Mesendoderm (in vitro differentiated cells): ENCODE results near the gene CHST15.
A peak's percentile ranks its signal among the peaks of the same experiment; 100 is the strongest.

Source experiments
- DNase-seq: peaks from one replicate; pipeline ENCODE4 v3.0.0; 2013
- H2AK5ac ChIP-seq: 2 replicates; pipeline ENCODE4 v1.6.1; 2013; ENCODE audit warnings: low read length, inconsistent platforms
- H2BK120ac ChIP-seq: 2 replicates; pipeline ENCODE4 v1.6.1; 2013; ENCODE audit warnings: low read depth, mild to moderate bottlenecking, low read length, moderate library complexity, mixed read lengths
- H2BK15ac ChIP-seq: replicated peaks from 2 replicates; pipeline ENCODE4 v1.6.1; 2013; ENCODE audit warnings: low read depth, mild to moderate bottlenecking, moderate library complexity
- H2BK5ac ChIP-seq: 2 replicates; pipeline ENCODE4 v1.6.1; 2013; ENCODE audit warnings: low read length, inconsistent platforms
- H3K18ac ChIP-seq: 2 replicates; pipeline ENCODE4 v1.6.1; 2013; ENCODE audit warnings: mild to moderate bottlenecking, low read length, mixed read lengths
- H3K23ac ChIP-seq: one replicate; pipeline ENCODE4 v1.6.1; 2013; ENCODE audit warnings: low read length
- H3K27ac ChIP-seq: 2 replicates; pipeline ENCODE4 v1.5.1; 2013; ENCODE audit warnings: low read depth, mild to moderate bottlenecking, inconsistent platforms, low read length, moderate library complexity
- H3K27me3 ChIP-seq: 2 replicates; pipeline ENCODE4 v1.6.1; 2013; ENCODE audit warnings: low read length, control low read depth, mild to moderate bottlenecking, inconsistent platforms; ENCODE audit not compliant: insufficient read depth, poor library complexity
- H3K36me3 ChIP-seq: 2 replicates; pipeline ENCODE4 v1.6.1; 2013; ENCODE audit warnings: low read length, inconsistent platforms; ENCODE audit not compliant: control insufficient read depth, insufficient read depth
- H3K4ac ChIP-seq: one replicate; pipeline ENCODE4 v1.6.1; 2013; ENCODE audit warnings: low read depth, mild to moderate bottlenecking, low read length, moderate library complexity
- H3K4me1 ChIP-seq: 2 replicates; pipeline ENCODE4 v1.6.1; 2013; ENCODE audit warnings: low read depth, low read length, inconsistent platforms; ENCODE audit not compliant: control insufficient read depth
- H3K4me2 ChIP-seq: 2 replicates; pipeline ENCODE4 v1.6.1; 2013; ENCODE audit warnings: low read length
- H3K4me3 ChIP-seq: 2 replicates; pipeline ENCODE4 v1.5.1; 2013; ENCODE audit warnings: mild to moderate bottlenecking, low read length
- H3K56ac ChIP-seq: one replicate; pipeline ENCODE4 v1.6.1; 2013; ENCODE audit warnings: low read length
- H3K79me1 ChIP-seq: 2 replicates; pipeline ENCODE4 v1.6.1; 2013; ENCODE audit warnings: low read length, inconsistent platforms
- H3K79me2 ChIP-seq: 2 replicates; pipeline ENCODE4 v1.6.1; 2013; ENCODE audit warnings: mild to moderate bottlenecking, low read length; ENCODE audit not compliant: control insufficient read depth, insufficient read depth
- H3K9ac ChIP-seq: 2 replicates; pipeline ENCODE4 v1.6.1; 2013; ENCODE audit warnings: low read length, inconsistent platforms
- H4K5ac ChIP-seq: one replicate; pipeline ENCODE4 v1.6.1; 2013; ENCODE audit warnings: low read length
- H4K8ac ChIP-seq: one replicate; pipeline ENCODE4 v1.6.1; 2013; ENCODE audit warnings: low read depth, mild to moderate bottlenecking, control low read depth, low read length, moderate library complexity
- WGBS: extraction: QIAGEN DNeasy Blood & Tissue Kit; methylation state at CpG from one replicate; pipeline ENCODE4 v1.1.7; 2013; ENCODE audit warnings: low lambda C conversion rate, missing lambda C conversion rate; ENCODE audit not compliant: insufficient coverage; ENCODE audit errors: extremely low coverage; 5-methylcytosine and 5-hydroxymethylcytosine counted together

Gene CHST15

DNA sequence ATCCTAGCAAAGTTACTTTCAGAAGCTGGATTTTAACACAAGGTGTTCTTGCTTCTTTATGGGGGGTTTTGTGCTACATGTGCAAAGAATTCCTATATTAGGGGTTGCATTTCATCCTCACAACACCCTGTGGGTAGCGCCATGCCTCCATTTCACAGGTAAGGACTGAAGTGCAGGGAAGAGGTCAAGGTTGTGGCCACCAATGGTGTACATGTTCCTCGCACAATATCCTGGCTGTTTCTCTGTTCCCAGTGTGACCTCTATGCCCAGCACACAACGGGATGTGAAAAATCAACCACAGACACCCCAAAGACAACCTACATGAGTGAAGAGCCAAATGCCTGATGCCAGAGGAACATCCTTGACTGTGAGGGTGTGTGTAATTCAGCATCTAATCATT lies 80.8 kb downstream of the CHST15 start:
- H3K79me2 ChIP-seq: no peaks in the 10 kb centered on the region
- H2BK15ac ChIP-seq: no peak overlapping the region
- H2BK5ac ChIP-seq: no peak overlapping the region
- H3K4ac ChIP-seq: no peak overlapping the region
- H3K9ac ChIP-seq: no peak overlapping the region
- no peak overlapping the region for H3K4me2 ChIP-seq
- H3K23ac ChIP-seq: no peak overlapping the region
- DNase-seq: no peak
- H2AK5ac ChIP-seq: no peak overlapping the region
- no peak overlapping the region for H3K27ac ChIP-seq
- no peak overlapping the region for H3K56ac ChIP-seq
- H3K4me1 ChIP-seq: no peaks in the 10 kb centered on the region
- no peak overlapping the region for H3K4me3 ChIP-seq
- no peak overlapping the region for H3K18ac ChIP-seq
- no CpG with 5 or more reads among the region's 3 CpGs for WGBS
- no peak overlapping the region for H4K8ac ChIP-seq
- H3K79me1 ChIP-seq: no peaks in the 10 kb centered on the region
- H3K27me3 ChIP-seq: no peaks in the 10 kb centered on the region
- peaks cover 3% of the 10 kb centered on the region for H3K36me3 ChIP-seq
- no peak overlapping the region for H2BK120ac ChIP-seq
- no peak overlapping the region for H4K5ac ChIP-seq

DNA sequence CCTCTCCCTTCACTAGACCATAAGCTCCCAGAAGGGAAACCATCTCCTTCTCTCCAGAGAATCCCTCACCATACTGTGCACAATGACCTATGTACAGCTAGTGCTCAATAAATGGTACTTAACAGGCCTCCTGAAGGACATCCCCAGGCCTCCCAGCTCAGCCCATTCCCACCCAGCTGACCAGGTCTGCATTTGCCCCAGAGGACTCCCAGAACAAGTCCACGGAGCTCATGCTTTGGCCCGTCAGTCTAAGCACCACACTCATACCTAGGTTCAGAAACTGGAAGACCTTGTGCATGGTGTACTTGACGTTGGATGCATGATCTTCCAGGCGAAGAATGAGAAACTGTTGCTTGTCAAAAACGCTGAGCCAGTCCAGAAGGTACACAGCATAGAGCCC lies 81.3 kb downstream of the CHST15 start:
- no CpG with 5 or more reads among the region's 5 CpGs for WGBS

DNA sequence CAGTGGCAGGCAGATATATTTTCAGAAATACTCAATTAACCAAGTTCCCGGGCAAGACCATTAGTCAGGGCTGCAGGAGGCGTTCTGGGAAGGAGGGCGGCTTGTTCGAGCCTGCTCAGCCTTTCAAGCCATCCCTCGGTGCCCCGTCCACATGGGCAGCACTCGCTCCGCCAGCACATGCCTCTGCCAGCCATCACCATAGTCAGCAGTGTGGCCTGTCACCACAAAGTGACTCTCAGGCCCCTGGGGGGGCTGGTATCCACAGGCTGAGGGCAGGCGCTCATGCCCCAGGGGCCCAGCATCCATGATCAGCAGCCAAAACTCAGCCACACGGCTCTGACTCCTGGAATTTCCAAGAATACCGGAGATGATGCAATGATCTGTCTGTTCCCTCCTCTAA lies 81.9 kb downstream of the CHST15 start:
- WGBS: no CpG with 5 or more reads among the region's 11 CpGs

More for the DNA sequence above, 81.3 kb downstream of the CHST15 start:
- H3K79me1 ChIP-seq: no peaks in the 10 kb centered on the region
- no peak overlapping the region for H3K4me3 ChIP-seq
- H3K27ac ChIP-seq: no peak overlapping the region
- no peaks in the 10 kb centered on the region for H3K27me3 ChIP-seq
- H3K9ac ChIP-seq: no peak overlapping the region
- no peak overlapping the region for H3K56ac ChIP-seq
- no peaks in the 10 kb centered on the region for H3K79me2 ChIP-seq
- H2AK5ac ChIP-seq: no peak overlapping the region
- no peaks in the 10 kb centered on the region for H3K4me1 ChIP-seq
- no peak overlapping the region for H2BK5ac ChIP-seq
- peaks cover 3% of the 10 kb centered on the region for H3K36me3 ChIP-seq
- no peak overlapping the region for H3K18ac ChIP-seq
- H2BK120ac ChIP-seq: no peak overlapping the region
- no peak overlapping the region for H3K4me2 ChIP-seq
- H4K8ac ChIP-seq: no peak overlapping the region
- no peak overlapping the region for H3K23ac ChIP-seq
- H4K5ac ChIP-seq: no peak overlapping the region
- H3K4ac ChIP-seq: no peak overlapping the region
- no peak overlapping the region for H2BK15ac ChIP-seq
- DNase-seq: no peak

DNA sequence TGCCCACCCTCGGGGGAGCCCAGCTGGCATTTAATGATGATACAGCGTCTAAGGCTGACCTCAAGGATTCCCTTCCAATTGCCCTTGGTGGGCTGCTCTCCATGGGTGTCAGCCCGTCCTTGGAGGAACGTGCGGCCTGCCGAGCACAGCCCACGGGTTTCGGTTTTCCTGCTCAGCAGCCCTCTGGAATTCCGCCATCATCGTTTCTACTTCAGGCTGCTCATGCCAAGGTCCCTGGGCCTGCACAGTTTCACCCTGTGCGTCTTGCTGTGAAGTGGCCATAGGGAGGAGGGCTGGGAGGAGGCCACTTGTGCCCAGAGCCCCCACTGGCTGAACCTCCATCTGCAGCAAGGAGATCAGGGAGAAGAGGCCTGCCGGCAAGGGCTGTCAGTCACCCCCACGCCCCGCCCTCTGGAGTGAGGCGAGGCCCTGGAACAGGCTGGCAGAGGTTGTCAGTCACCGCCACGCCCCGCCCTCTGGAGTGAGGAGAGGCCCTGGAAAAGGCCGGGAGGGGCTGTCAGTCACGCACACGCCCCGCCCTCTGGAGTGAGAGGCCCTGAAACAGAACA lies 82.8 kb downstream of the CHST15 start:
- Histone ChIP-seq H2BK15ac (no peak overlapping the region), H2AK5ac (no peak overlapping the region), H3K23ac (no peak overlapping the region), H3K18ac (no peak overlapping the region), H3K27me3 (no peaks in the 10 kb centered on the region), H3K4me1 (no peaks in the 10 kb centered on the region), H3K36me3 (peaks cover 3% of the 10 kb centered on the region), H3K56ac (no peak overlapping the region), H3K4me3 (no peak overlapping the region), H3K9ac (no peak overlapping the region), H3K27ac (no peak overlapping the region), H2BK120ac (no peak overlapping the region), H3K4me2 (no peak overlapping the region), H3K4ac (no peak overlapping the region), H4K8ac (no peak overlapping the region), H4K5ac (no peak overlapping the region), H3K79me1 (no peaks in the 10 kb centered on the region), H3K79me2 (no peaks in the 10 kb centered on the region), H2BK5ac (no peak overlapping the region)
- peak; percentile 95 for DNase-seq
- whole genome bisulfite sequencing: no CpG with 5 or more reads among the region's 22 CpGs

More for the DNA sequence above, 81.9 kb downstream of the CHST15 start:
- H3K4me2 ChIP-seq: no peak overlapping the region
- no peak overlapping the region for H3K9ac ChIP-seq
- no peaks in the 10 kb centered on the region for H3K79me1 ChIP-seq
- no peak overlapping the region for H2AK5ac ChIP-seq
- DNase-seq: peak; percentile 33
- H2BK15ac ChIP-seq: no peak overlapping the region
- H3K79me2 ChIP-seq: no peaks in the 10 kb centered on the region
- H3K4ac ChIP-seq: no peak overlapping the region
- H2BK120ac ChIP-seq: no peak overlapping the region
- H3K36me3 ChIP-seq: peaks cover 3% of the 10 kb centered on the region
- H4K5ac ChIP-seq: no peak overlapping the region
- H2BK5ac ChIP-seq: no peak overlapping the region
- H3K18ac ChIP-seq: no peak overlapping the region
- no peaks in the 10 kb centered on the region for H3K4me1 ChIP-seq
- H3K27ac ChIP-seq: no peak overlapping the region
- no peak overlapping the region for H4K8ac ChIP-seq
- no peaks in the 10 kb centered on the region for H3K27me3 ChIP-seq
- H3K56ac ChIP-seq: no peak overlapping the region
- no peak overlapping the region for H3K4me3 ChIP-seq
- H3K23ac ChIP-seq: no peak overlapping the region

- Histone ChIP-seq H3K27ac (no peak overlapping the region), H3K4me3 (no peak overlapping the region), H2BK15ac (no peak overlapping the region), H3K23ac (no peak overlapping the region), H2BK120ac (no peak overlapping the region), H3K79me1 (no peaks in the 10 kb centered on the region), H2AK5ac (no peak overlapping the region), H3K79me2 (no peaks in the 10 kb centered on the region), H3K4ac (no peak overlapping the region), H3K56ac (no peak overlapping the region), H4K8ac (no peak overlapping the region), H3K4me2 (no peak overlapping the region), H2BK5ac (no peak overlapping the region), H4K5ac (no peak overlapping the region), H3K27me3 (no peaks in the 10 kb centered on the region), H3K4me1 (no peaks in the 10 kb centered on the region), H3K36me3 (peaks cover 3% of the 10 kb centered on the region), H3K18ac (no peak overlapping the region), H3K9ac (no peak overlapping the region)
- DNase-seq: no peak
- no CpG with 5 or more reads among the region's 20 CpGs for WGBS
Observed at GRCh38 chr10:124010024-124010423, 83.4 kb downstream of the CHST15 start.
